ENCODE results near the gene PSAPL1. TPM values are rescaled to one million over a fixed set of nuclear protein-coding genes. Genes with fewer than 3 reads are reported as not detected.

The PSAPL1 gene
- total RNA-seq, 4 donors from 2014 or later: not detected

DNA sequence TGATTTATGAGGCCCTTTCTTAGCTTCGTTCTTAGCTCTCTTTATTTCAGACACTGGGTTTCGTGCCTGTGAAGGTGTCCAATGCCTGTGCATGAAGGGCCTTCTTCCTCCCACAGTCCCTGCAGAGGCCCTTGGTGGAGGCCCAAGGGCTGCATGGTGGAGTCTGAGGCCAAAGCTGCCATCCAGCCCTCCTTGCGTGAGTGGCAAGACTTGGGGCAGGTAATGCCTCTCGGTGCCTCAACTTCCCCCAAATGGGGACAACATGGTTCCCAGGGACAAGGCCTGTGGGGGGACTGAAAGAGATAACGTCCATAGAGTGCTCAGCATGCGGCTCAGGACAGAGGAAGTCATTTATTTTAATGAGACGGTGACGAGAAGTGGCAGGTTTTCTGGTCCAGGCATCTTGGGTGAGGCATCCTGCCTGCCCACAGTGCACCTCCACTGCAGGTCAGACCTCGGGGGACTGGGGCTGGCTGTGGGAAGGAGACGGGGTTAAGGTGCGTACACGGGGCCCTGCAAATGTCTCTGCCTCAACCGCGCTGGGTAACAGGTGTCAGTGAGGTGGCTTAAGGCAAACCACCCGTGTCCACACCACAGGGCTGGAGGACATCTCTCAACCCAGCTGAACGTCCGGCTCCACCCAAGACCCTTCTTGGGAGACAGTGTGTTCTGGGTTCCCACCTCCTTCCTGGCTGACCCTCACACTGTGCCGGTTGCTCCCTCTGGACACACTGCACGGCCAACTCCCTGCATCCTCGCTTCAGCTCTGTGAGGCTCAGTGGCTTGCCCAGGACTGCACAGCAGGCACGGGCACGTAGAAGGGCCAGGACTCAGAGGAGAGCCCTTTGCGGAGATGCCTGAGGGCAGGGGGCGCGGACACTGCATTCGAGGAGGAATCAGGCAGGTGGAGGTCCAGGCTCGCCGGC, 50.5 kb downstream of the PSAPL1 start:
- 86% methylated on average over 21 of the region's 28 CpGs for whole genome bisulfite sequencing
- Histone ChIP-seq H3K27ac (replicated peaks in 1 of 4) (no peak overlapping the region), H3K4me3 (no peak overlapping the region), H3K36me3 (no peaks in the 10 kb centered on the region), H3K4me1 (peaks cover 10 to 38% (median 24%) of the 10 kb centered on the region in 4 donors), H3K27me3 (no peaks in the 10 kb centered on the region), H3K9me3 (no peaks in the 10 kb centered on the region)
- TF ChIP-seq POLR2A (IDR thresholded peaks at IDR 0.05; ENCODE audit: low read depth): no peak
- TF ChIP-seq EP300 (IDR thresholded peaks at IDR 0.05): no peak
- TF ChIP-seq, protein P1, sequence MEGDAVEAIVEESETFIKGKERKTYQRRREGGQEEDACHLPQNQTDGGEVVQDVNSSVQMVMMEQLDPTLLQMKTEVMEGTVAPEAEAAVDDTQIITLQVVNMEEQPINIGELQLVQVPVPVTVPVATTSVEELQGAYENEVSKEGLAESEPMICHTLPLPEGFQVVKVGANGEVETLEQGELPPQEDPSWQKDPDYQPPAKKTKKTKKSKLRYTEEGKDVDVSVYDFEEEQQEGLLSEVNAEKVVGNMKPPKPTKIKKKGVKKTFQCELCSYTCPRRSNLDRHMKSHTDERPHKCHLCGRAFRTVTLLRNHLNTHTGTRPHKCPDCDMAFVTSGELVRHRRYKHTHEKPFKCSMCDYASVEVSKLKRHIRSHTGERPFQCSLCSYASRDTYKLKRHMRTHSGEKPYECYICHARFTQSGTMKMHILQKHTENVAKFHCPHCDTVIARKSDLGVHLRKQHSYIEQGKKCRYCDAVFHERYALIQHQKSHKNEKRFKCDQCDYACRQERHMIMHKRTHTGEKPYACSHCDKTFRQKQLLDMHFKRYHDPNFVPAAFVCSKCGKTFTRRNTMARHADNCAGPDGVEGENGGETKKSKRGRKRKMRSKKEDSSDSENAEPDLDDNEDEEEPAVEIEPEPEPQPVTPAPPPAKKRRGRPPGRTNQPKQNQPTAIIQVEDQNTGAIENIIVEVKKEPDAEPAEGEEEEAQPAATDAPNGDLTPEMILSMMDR (IDR thresholded peaks at IDR 0.05): no peak
- no peak for TF ChIP-seq POLR2AphosphoS5 (IDR thresholded peaks at IDR 0.05)
- intact Hi-C loops (cut with DNase I): no loop called here
- DNase-seq (ENCODE audit: extremely low spot score): no peak

DNA sequence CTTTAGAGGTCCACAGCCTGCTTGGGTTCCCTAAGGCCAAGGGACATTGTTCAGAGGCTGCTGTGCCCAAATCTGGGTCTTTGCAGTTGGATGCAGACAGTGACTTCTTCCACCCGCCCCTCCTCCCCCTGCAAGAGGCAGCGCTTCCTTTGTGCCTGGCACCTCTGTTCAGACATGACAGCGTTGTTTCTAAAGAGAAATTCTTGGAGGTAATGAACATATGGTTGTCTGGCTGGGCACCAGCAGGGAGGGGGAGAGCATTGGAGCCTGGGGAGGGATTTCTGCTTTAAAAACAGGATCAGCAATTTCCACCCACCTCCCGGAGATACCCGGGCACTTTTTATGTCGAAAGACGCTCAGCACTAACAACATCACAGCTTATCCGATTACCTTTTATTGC, 51.5 kb downstream of the PSAPL1 start:
- no peak overlapping the region for H3K27ac ChIP-seq (replicated peaks in 1 of 4)

DNA sequence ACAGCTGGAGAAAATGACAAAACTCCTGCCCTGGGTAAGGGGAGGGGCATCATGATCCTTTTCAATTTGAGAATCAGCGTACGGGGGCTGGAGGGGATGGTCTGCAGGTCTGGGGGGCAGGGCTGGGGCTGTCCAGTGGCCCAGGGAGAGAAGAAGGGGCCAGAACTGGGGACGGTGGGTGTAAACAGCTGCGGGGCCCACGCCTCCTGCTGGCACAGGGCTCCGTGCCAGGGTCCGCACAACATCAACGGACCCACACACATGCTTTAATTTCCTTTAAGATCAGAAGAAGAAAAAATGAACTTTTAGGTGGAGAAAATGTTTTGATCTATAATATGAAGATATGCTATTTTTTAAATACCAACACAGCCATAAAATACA, 52.1 kb downstream of the PSAPL1 start:
- H3K27me3 ChIP-seq: no peaks in the 10 kb centered on the region
- DNase-seq (ENCODE audit: extremely low spot score): no peak
- no peak overlapping the region for H3K27ac ChIP-seq (replicated peaks in 1 of 4)
- 83% methylated on average over 7 of the region's 8 CpGs for WGBS
- no peak overlapping the region for H3K4me3 ChIP-seq
- H3K36me3 ChIP-seq: no peaks in the 10 kb centered on the region
- H3K4me1 ChIP-seq: peaks cover 10 to 38% (median 24%) of the 10 kb centered on the region in 4 donors
- TF ChIP-seq, protein P1 (IDR thresholded peaks at IDR 0.05): no peak
- no peak for TF ChIP-seq EP300 (IDR thresholded peaks at IDR 0.05)
- TF ChIP-seq POLR2A (IDR thresholded peaks at IDR 0.05; ENCODE audit: low read depth): no peak
- no peak for TF ChIP-seq POLR2AphosphoS5 (IDR thresholded peaks at IDR 0.05)
- intact Hi-C loops (cut with DNase I): no loop called here
- no peaks in the 10 kb centered on the region for H3K9me3 ChIP-seq

More for the DNA sequence above, 51.5 kb downstream of the PSAPL1 start:
- H3K9me3 ChIP-seq: no peaks in the 10 kb centered on the region
- H3K27me3 ChIP-seq: no peaks in the 10 kb centered on the region
- no peak overlapping the region for H3K4me3 ChIP-seq
- intact Hi-C loops (cut with DNase I): no loop called here
- H3K4me1 ChIP-seq: peaks cover 10 to 38% (median 24%) of the 10 kb centered on the region in 4 donors
- TF ChIP-seq EP300 (IDR thresholded peaks at IDR 0.05) (no peak), POLR2AphosphoS5 (IDR thresholded peaks at IDR 0.05) (no peak), POLR2A (IDR thresholded peaks at IDR 0.05; ENCODE audit: low read depth) (no peak)
- TF ChIP-seq, protein P1 (IDR thresholded peaks at IDR 0.05): no peak
- no peaks in the 10 kb centered on the region for H3K36me3 ChIP-seq
- no peak for DNase-seq (ENCODE audit: extremely low spot score)
- WGBS: 73% methylated on average over 8 of the region's 8 CpGs

DNA sequence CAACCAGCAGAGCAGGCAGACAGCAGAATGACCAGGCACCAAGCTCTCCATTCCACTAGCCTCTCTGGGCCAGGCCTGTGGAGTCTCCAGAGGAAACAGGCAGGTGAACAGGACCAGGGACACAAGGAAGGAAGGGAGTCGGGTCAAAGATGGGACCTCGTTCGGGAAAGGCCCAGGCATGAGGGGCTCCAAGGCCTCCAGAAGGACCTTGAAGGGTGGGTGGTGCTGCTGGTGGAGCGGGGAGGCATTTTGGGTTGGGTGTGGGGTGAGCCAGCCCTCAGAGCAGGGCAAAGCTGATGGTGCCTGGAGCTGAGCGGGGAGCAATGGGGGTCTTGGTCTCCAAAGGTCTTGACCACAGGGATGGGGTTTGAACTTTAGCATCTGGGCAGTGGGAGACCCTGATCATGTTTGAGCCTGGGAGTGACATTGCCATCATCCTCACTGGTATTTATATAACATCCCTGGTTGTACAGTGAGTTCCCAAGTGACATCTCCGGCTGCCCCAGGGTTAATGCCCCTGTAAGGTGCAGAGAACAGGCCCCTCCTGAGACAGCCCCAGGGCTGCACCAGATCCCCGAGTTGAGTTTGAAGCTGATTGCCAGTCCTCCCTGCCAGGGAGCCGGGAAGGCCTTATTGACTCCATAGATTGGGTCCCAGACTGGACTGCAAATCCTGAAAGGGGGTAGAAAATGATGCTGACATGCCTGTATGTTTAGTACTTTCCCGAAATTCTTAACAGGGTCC, 52.7 kb downstream of the PSAPL1 start:
- no peak overlapping the region for H3K27ac ChIP-seq (replicated peaks in 1 of 4)
- no peak for DNase-seq (ENCODE audit: extremely low spot score)
- no peak overlapping the region for H3K4me3 ChIP-seq
- H3K9me3 ChIP-seq: no peaks in the 10 kb centered on the region
- 95% methylated on average over 7 of the region's 9 CpGs for WGBS
- peaks cover 10 to 38% (median 26%) of the 10 kb centered on the region in 4 donors for H3K4me1 ChIP-seq
- intact Hi-C loops (cut with DNase I): no loop called here
- no peaks in the 10 kb centered on the region for H3K27me3 ChIP-seq
- H3K36me3 ChIP-seq: no peaks in the 10 kb centered on the region
- TF ChIP-seq EP300 (IDR thresholded peaks at IDR 0.05) (no peak), POLR2AphosphoS5 (IDR thresholded peaks at IDR 0.05) (no peak), POLR2A (IDR thresholded peaks at IDR 0.05; ENCODE audit: low read depth) (no peak)
- TF ChIP-seq, protein P1 (IDR thresholded peaks at IDR 0.05): no peak
